IPS-20b (cell line): ENCODE results near the gene ZNF425.
"Not testable (repeated sequence)": the region's sequence is repeated elsewhere in the genome, so short reads cannot be mapped to it uniquely, and the experiment has no call there.

Source experiments
- H3K27ac ChIP-seq: one replicate; pipeline ENCODE4 v1.5.1; 2013; ENCODE audit warnings: low read length
- H3K27me3 ChIP-seq: 2 replicates; pipeline ENCODE4 v1.6.1; 2013; ENCODE audit warnings: mild to moderate bottlenecking, low read length, inconsistent platforms; ENCODE audit not compliant: insufficient read depth
- H3K36me3 ChIP-seq: 2 replicates; pipeline ENCODE4 v1.6.1; 2013; ENCODE audit warnings: low read depth, mild to moderate bottlenecking, inconsistent platforms, low read length, moderate library complexity; ENCODE audit not compliant: insufficient read depth
- H3K4me1 ChIP-seq: 2 replicates; pipeline ENCODE4 v1.6.1; 2013; ENCODE audit warnings: mild to moderate bottlenecking, control low read depth, inconsistent platforms, low read length, moderate library complexity; ENCODE audit not compliant: insufficient read depth
- H3K4me3 ChIP-seq: 2 replicates; pipeline ENCODE4 v1.5.1; 2013; ENCODE audit warnings: mild to moderate bottlenecking, low read length, inconsistent platforms
- H3K9ac ChIP-seq: 2 replicates; pipeline ENCODE4 v1.6.1; 2013; ENCODE audit warnings: low read depth, mild to moderate bottlenecking, inconsistent platforms, low read length, moderate library complexity
- H3K9me3 ChIP-seq: 2 replicates; pipeline ENCODE4 v1.6.1; 2013; ENCODE audit warnings: mild to moderate bottlenecking, low read depth, low read length, inconsistent platforms; ENCODE audit not compliant: insufficient read depth

The ZNF425 gene

GRCh38 chr7:149070372-149071125 is 55.6 kb downstream of the ZNF425 start:
- H3K9me3 ChIP-seq = no peaks in the 10 kb centered on the region
- peaks cover 55% of the 10 kb centered on the region for H3K36me3 ChIP-seq
- H3K4me3 ChIP-seq = no peak overlapping the region
- no peak overlapping the region for H3K9ac ChIP-seq
- H3K27me3 ChIP-seq = no peaks in the 10 kb centered on the region
- H3K27ac ChIP-seq = no peak overlapping the region
- H3K4me1 ChIP-seq = no peaks in the 10 kb centered on the region

- Histone ChIP-seq H3K27me3 (no peaks in the 10 kb centered on the region), H3K9ac (no peak overlapping the region), H3K27ac (no peak overlapping the region), H3K4me3 (no peak overlapping the region), H3K4me1 (no peaks in the 10 kb centered on the region), H3K36me3 (peaks cover 41% of the 10 kb centered on the region), H3K9me3 (no peaks in the 10 kb centered on the region)
These were observed 58.3 kb downstream of the ZNF425 start for GRCh38 chr7:149067869-149068268.

GRCh38 chr7:149063476-149063875 is 62.6 kb downstream of the ZNF425 start:
- no peaks in the 10 kb centered on the region; the same call in 1 of the 2 replicates for H3K4me1 ChIP-seq
- no peaks in the 10 kb centered on the region for H3K27me3 ChIP-seq
- H3K27ac ChIP-seq = no peak overlapping the region
- H3K36me3 ChIP-seq = peaks cover 9% of the 10 kb centered on the region
- H3K9me3 ChIP-seq = no peaks in the 10 kb centered on the region
- H3K4me3 ChIP-seq = no peak overlapping the region
- no peak overlapping the region for H3K9ac ChIP-seq

- not testable (repeated sequence) for H3K9ac ChIP-seq, H3K4me3 ChIP-seq, H3K9me3 ChIP-seq, H3K4me1 ChIP-seq, H3K36me3 ChIP-seq, H3K27me3 ChIP-seq, H3K27ac ChIP-seq
These were observed 63.8 kb downstream of the ZNF425 start for GRCh38 chr7:149062217-149062899.

GRCh38 chr7:149060156-149060555 is 66.0 kb downstream of the ZNF425 start:
- Histone ChIP-seq H3K9ac (no peak overlapping the region), H3K4me3 (no peak overlapping the region), H3K27ac (no peak overlapping the region)

GRCh38 chr7:149053885-149054284 is 72.2 kb downstream of the ZNF425 start:
- Histone ChIP-seq H3K36me3 (no peaks in the 10 kb centered on the region), H3K27ac (no peak overlapping the region), H3K4me3 (no peak overlapping the region), H3K9me3 (no peaks in the 10 kb centered on the region), H3K27me3 (no peaks in the 10 kb centered on the region), H3K9ac (no peak overlapping the region), H3K4me1 (no peaks in the 10 kb centered on the region)

More at GRCh38 chr7:149060156-149060555, 66.0 kb downstream of the ZNF425 start:
- no peaks in the 10 kb centered on the region; the same call in 1 of the 2 replicates for H3K4me1 ChIP-seq
- H3K27me3 ChIP-seq = no peaks in the 10 kb centered on the region
- no peaks in the 10 kb centered on the region for H3K9me3 ChIP-seq
- H3K36me3 ChIP-seq = no peaks in the 10 kb centered on the region

GRCh38 chr7:149053384-149053783 is 72.7 kb downstream of the ZNF425 start:
- no peak overlapping the region for H3K9ac ChIP-seq
- H3K9me3 ChIP-seq = no peaks in the 10 kb centered on the region
- no peaks in the 10 kb centered on the region for H3K4me1 ChIP-seq
- H3K27ac ChIP-seq = no peak overlapping the region
- no peaks in the 10 kb centered on the region for H3K36me3 ChIP-seq
- H3K27me3 ChIP-seq = no peaks in the 10 kb centered on the region
- H3K4me3 ChIP-seq = no peak overlapping the region
